ENCODE measurements around the gene NCAPH2. TPM values are rescaled to one million over a fixed set of nuclear protein-coding genes. Genes with fewer than 3 reads are reported as not detected.

Gene NCAPH2
- total RNA-seq, 3 donors from 2014 or later (not counting 1 experiment from before 2014, with no cell fraction given), result 94.5 to 106 (median 104) TPM

DNA sequence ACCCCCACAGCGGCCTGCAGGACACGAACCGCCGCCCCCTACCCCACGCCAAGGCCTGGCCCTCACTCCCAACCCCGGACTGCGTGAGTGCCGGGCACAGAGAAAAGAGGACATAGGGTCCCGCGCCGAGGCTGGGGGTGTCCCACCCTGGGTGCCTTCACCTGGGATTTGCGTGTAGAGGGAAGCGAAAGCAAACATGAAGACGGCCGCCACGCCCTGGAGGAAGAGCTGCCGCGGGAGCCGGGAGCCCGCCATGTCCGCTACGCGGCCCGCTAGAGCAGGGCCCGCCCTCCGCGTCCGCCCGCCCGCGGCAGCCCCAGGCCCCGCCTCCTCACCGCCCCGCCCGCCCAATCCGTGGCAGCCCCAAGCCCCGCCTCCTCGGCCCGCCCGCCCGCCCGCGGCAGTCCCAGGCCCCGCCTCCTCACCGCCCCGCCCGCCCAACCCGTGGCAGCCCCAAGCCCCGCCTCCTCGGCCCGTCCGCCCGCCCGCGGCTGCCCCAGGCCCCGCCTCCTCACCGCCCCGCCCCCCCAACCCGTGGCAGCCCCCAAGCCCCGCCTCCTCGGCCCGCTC lies 518 bp upstream of the NCAPH2 start, which contains the start of gene LMF2:
LMF2 (minus strand) TSS at position 282 of the 570 bp plus-strand sequence; CDS start at position 255, 27 bp downstream.
- WGBS (ENCODE audit: insufficient coverage), result under 1% methylated on average over 38 of the region's 62 CpGs
- H3K36me3 Mint-ChIP-seq, result no peaks in the 10 kb centered on the region
- H3K27ac Mint-ChIP-seq, result peak within 1 kb of the TSS; percentile 90 to 96
- intact Hi-C loops (cut with micrococcal nuclease), result loop anchor here (5.0 kb wide), 3 partner anchors 35 to 75 kb away; partner anchors contain the start of genes CHKB and SYCE3
- TF ChIP-seq, protein P1, sequence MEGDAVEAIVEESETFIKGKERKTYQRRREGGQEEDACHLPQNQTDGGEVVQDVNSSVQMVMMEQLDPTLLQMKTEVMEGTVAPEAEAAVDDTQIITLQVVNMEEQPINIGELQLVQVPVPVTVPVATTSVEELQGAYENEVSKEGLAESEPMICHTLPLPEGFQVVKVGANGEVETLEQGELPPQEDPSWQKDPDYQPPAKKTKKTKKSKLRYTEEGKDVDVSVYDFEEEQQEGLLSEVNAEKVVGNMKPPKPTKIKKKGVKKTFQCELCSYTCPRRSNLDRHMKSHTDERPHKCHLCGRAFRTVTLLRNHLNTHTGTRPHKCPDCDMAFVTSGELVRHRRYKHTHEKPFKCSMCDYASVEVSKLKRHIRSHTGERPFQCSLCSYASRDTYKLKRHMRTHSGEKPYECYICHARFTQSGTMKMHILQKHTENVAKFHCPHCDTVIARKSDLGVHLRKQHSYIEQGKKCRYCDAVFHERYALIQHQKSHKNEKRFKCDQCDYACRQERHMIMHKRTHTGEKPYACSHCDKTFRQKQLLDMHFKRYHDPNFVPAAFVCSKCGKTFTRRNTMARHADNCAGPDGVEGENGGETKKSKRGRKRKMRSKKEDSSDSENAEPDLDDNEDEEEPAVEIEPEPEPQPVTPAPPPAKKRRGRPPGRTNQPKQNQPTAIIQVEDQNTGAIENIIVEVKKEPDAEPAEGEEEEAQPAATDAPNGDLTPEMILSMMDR (IDR thresholded peaks at IDR 0.05), result no peak
- Histone ChIP-seq H3K4me3 (ENCODE audit: low read length) (peak within 1 kb of the TSS; percentile 85), H3K27me3 (ENCODE audit: control insufficient read depth, insufficient read depth, low read length) (no peaks in the 10 kb centered on the region), H3K4me1 (ENCODE audit: control insufficient read depth, insufficient read depth, low read length) (peaks cover 26% of the 10 kb centered on the region), H3K27ac (ENCODE audit: low read length) (peak within 1 kb of the TSS; percentile 94), H3K9me3 (ENCODE audit: control insufficient read depth, insufficient read depth, low read length) (no peaks in the 10 kb centered on the region), H3K36me3 (ENCODE audit: control insufficient read depth, insufficient read depth, low read length) (peaks cover 26% of the 10 kb centered on the region)
- DNase-seq (peak in 1 of 2 donors; percentile 87), ATAC-seq (peak; percentile 73 to 86 (median 76))
- H3K9me3 Mint-ChIP-seq, result no peaks in the 10 kb centered on the region
- peak within 1 kb of the TSS; percentile 88 for H3K4me3 Mint-ChIP-seq
- peaks cover 16 to 31% of the 10 kb centered on the region in 2 donors for H3K4me1 Mint-ChIP-seq
- H3K27me3 Mint-ChIP-seq (ENCODE audit: low read depth in 2 of 2), result no peaks in the 10 kb centered on the region

DNA sequence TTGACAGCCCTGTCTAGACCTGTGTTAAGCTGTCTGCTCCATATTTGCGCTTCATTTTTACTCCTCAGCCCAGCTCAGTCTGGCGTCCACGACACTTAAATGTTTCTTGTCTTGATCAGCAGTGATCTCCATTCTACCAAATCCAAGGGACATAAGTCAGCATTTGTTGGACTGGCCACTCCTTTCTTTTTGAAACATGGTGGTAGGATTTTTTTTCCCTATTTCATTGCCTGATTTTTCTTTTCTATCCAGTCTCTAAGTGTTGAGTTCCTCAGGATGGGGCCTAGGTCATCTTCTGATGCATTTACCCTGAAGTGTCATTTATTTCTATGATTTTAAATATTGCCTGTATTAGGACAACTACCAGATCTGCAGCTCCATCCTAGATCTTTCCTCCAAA lies 873 bp downstream of the NCAPH2 start:
- Histone ChIP-seq H3K9me3 (ENCODE audit: control insufficient read depth, insufficient read depth, low read length) (no peaks in the 10 kb centered on the region), H3K36me3 (ENCODE audit: control insufficient read depth, insufficient read depth, low read length) (peaks cover 16% of the 10 kb centered on the region), H3K4me3 (ENCODE audit: low read length) (peak overlapping the region; percentile 85), H3K27me3 (ENCODE audit: control insufficient read depth, insufficient read depth, low read length) (no peaks in the 10 kb centered on the region), H3K27ac (ENCODE audit: low read length) (peak overlapping the region; percentile 94), H3K4me1 (ENCODE audit: control insufficient read depth, insufficient read depth, low read length) (peaks cover 26% of the 10 kb centered on the region)
- DNase-seq, result no peak
- intact Hi-C loops (cut with micrococcal nuclease), result loop anchor here (1.0 to 5.0 kb wide), 5 partner anchors 16 to 112 kb away; partner anchors contain the start of genes CHKB, SCO2 and SYCE3
- WGBS (ENCODE audit: insufficient coverage), result 33% methylated on average over 3 of the region's 3 CpGs
- Mint-ChIP-seq H3K27me3 (ENCODE audit: low read depth in 2 of 2) (no peaks in the 10 kb centered on the region), H3K9me3 (no peaks in the 10 kb centered on the region), H3K4me1 (peaks cover 20 to 31% of the 10 kb centered on the region in 2 donors), H3K27ac (peak overlapping the region; percentile 87 to 96), H3K4me3 (peak overlapping the region; percentile 85), H3K36me3 (no peaks in the 10 kb centered on the region)
- no peak for ATAC-seq
- TF ChIP-seq, protein P1 (IDR thresholded peaks at IDR 0.05), result no peak

DNA sequence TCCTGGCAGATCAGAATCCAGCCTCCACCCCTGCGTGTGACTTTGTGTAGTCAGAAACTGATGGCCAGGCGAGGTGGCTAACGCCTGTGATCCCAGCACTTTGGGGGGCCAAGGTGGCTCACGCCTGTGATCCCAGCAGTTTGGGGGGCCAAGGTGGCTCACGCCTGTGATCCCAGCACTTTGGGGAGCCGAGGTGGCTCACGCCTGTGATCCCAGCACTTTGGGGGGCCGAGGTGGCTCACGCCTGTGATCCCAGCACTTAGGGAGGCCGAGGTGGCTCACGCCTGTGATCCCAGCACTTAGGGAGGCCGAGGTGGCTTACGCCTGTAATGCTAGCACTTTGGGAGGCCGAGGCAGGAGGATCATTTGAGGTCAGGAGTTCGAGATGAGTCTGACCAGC lies 5.2 kb downstream of the NCAPH2 start:
- Histone ChIP-seq H3K36me3 (ENCODE audit: control insufficient read depth, insufficient read depth, low read length) (peaks cover 17% of the 10 kb centered on the region), H3K4me1 (ENCODE audit: control insufficient read depth, insufficient read depth, low read length) (peaks cover 6% of the 10 kb centered on the region), H3K27ac (ENCODE audit: low read length) (no peak overlapping the region), H3K4me3 (ENCODE audit: low read length) (no peak overlapping the region), H3K27me3 (ENCODE audit: control insufficient read depth, insufficient read depth, low read length) (no peaks in the 10 kb centered on the region), H3K9me3 (ENCODE audit: control insufficient read depth, insufficient read depth, low read length) (no peaks in the 10 kb centered on the region)
- ATAC-seq (no peak), DNase-seq (no peak)
- WGBS (ENCODE audit: insufficient coverage), result 97% methylated on average over 15 of the region's 15 CpGs
- Mint-ChIP-seq H3K27me3 (ENCODE audit: low read depth in 2 of 2) (no peaks in the 10 kb centered on the region), H3K4me3 (no peak overlapping the region), H3K27ac (no peak overlapping the region), H3K36me3 (no peaks in the 10 kb centered on the region), H3K4me1 (peaks cover 30 to 32% of the 10 kb centered on the region in 2 donors), H3K9me3 (no peaks in the 10 kb centered on the region)
- TF ChIP-seq, protein P1 (IDR thresholded peaks at IDR 0.05), result no peak
- intact Hi-C loops (cut with micrococcal nuclease), result no loop called here
